Activated CD4-positive, alpha-beta memory T cell treated with anti-CD3 and anti-CD28 coated beads, Interleukin-2, amount 10 ng/mL, durations not matched to agents 7 days and 5 days (primary cell): ENCODE results near the gene ZIM2. TPM values are rescaled to one million over a fixed set of nuclear protein-coding genes. Genes with fewer than 3 reads are reported as not detected.
A peak's percentile ranks its signal among the peaks of the same experiment; 100 is the strongest.

Source experiments
- CTCF ChIA-PET: fragments of 350-600 bp; sonication (Branson Sonifier 250); formaldehyde crosslinking; loops from one replicate; lab custom pipeline; 2021; ENCODE audit warnings: antibody characterized with exemption, inconsistent platforms; lab: Charles Lee
- POLR2A ChIA-PET: fragments of 350-600 bp; sonication (Branson Sonifier 250); formaldehyde crosslinking; loops from one replicate; lab custom pipeline; 2021; ENCODE audit warnings: antibody characterized with exemption; lab: Charles Lee
- DNase-seq: peaks from one replicate; pipeline ENCODE4 v3.0.0-alpha.2; 2020
- H3K27ac Mint-ChIP-seq: one replicate; pipeline ENCODE4 v1.8.0; 2021; ENCODE audit warnings: mild to moderate bottlenecking, mixed read lengths
- H3K27me3 Mint-ChIP-seq: one replicate; pipeline ENCODE4 v1.8.0; 2021; ENCODE audit warnings: mixed read lengths
- H3K36me3 Mint-ChIP-seq: one replicate; pipeline ENCODE4 v1.8.0; 2021; ENCODE audit warnings: low read depth, mixed read lengths
- H3K4me1 Mint-ChIP-seq: one replicate; pipeline ENCODE4 v1.8.0; 2021; ENCODE audit warnings: mixed read lengths
- H3K4me3 Mint-ChIP-seq: one replicate; pipeline ENCODE4 v1.8.0; 2021; ENCODE audit warnings: mild to moderate bottlenecking, mixed read lengths
- H3K9me3 Mint-ChIP-seq: one replicate; pipeline ENCODE4 v1.8.0; 2021; ENCODE audit warnings: mixed read lengths
- total RNA-seq, 2 experiments: library from RNA; stranded (reverse); gene quantifications; one replicate each; pipeline ENCODE4 v1.2.3, GENCODE V29; 2021

The ZIM2 gene
- total RNA-seq = not detected

DNA sequence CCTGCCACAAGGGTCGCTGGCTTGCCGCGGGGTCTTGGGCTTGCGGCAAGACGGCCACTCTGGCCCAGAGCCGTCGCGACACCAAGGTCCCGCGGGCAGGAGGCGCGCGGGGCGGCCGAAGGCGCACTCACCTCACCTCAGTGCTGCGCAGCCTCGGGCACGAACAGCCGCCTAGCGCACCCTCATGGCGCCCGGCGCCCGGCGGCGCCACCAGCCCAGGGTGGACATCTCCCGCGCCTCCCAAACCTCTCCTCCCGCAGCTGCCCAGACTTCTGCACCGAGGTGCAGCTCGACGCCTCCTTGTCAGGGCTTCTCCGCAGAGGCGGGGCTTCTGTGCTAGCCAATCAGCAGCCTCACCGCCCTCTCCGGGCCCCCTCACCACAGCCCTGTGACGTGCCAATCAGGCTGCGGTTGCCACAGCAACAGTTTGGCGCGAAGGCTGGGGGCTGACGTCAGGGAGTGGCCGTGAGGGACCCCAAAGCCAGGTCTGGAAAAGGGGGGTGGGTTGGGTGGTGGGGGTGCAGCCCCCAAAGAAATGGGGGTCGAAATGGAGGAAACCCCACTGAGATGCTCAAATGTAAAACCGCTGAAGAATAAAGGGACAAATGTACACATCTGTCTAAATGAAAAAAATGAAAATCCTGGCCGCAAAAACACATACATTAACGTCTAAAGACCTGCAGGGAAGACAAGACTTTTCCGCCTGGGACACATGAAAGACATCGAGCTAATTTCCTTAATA is at the start of gene ZIM2, which contains the start of gene PEG3:
Gene ZIM2, minus strand, starts transcription at position 276 of the 742 bp plus-strand sequence. CDS start 16,449 bp downstream, outside the sequence.
Gene PEG3, minus strand, starts transcription at position 276 of the 742 bp plus-strand sequence. CDS start 16,071 bp downstream, outside the sequence.
- Mint-ChIP-seq H3K4me1 (peaks cover 2% of the 10 kb centered on the region), H3K27me3 (peaks cover 2% of the 10 kb centered on the region), H3K27ac (peak within 1 kb of the TSS; percentile 0), H3K4me3 (no peak within 1 kb of the TSS), H3K9me3 (peaks cover 40% of the 10 kb centered on the region), H3K36me3 (peaks cover 19% of the 10 kb centered on the region)
- POLR2A ChIA-PET = no interaction called here
- CTCF ChIA-PET = no interaction called here
- no peak for DNase-seq

GRCh38 chr19:56885173-56885985 is 44.9 kb upstream of the ZIM2 start:
- no peak overlapping the region for H3K27ac Mint-ChIP-seq
- ChIA-PET POLR2A (no interaction called here), CTCF (no interaction called here)
- DNase-seq = no peak
- H3K27me3 Mint-ChIP-seq = no peaks in the 10 kb centered on the region
- no peak overlapping the region for H3K4me3 Mint-ChIP-seq
- H3K9me3 Mint-ChIP-seq = peaks cover 54% of the 10 kb centered on the region
- peaks cover 4% of the 10 kb centered on the region for H3K36me3 Mint-ChIP-seq
- no peaks in the 10 kb centered on the region for H3K4me1 Mint-ChIP-seq

DNA sequence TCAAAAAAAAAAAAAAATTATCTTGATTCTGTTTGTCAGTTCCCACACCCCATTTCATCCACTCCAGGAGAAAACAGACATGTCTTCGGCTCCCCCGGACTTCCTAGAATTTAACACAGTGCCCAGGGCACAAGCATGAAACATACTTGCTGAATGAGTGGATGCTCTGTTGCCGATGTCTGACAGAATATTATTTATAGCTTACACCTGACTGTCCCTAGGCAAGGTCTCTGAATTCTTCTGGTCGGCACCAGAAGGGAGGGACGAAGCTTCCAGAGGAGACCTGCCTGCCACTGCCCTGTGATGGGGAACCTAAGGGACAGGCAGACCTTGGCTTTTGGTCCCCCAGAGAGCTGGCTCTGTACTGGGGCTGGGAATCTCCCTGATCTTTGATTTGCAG is 43.9 kb upstream of the ZIM2 start:
- DNase-seq = no peak
- Mint-ChIP-seq H3K27ac (no peak overlapping the region), H3K4me3 (no peak overlapping the region), H3K36me3 (peaks cover 3% of the 10 kb centered on the region), H3K27me3 (no peaks in the 10 kb centered on the region), H3K9me3 (peaks cover 52% of the 10 kb centered on the region), H3K4me1 (no peaks in the 10 kb centered on the region)
- POLR2A ChIA-PET = no interaction called here
- CTCF ChIA-PET = no interaction called here

DNA sequence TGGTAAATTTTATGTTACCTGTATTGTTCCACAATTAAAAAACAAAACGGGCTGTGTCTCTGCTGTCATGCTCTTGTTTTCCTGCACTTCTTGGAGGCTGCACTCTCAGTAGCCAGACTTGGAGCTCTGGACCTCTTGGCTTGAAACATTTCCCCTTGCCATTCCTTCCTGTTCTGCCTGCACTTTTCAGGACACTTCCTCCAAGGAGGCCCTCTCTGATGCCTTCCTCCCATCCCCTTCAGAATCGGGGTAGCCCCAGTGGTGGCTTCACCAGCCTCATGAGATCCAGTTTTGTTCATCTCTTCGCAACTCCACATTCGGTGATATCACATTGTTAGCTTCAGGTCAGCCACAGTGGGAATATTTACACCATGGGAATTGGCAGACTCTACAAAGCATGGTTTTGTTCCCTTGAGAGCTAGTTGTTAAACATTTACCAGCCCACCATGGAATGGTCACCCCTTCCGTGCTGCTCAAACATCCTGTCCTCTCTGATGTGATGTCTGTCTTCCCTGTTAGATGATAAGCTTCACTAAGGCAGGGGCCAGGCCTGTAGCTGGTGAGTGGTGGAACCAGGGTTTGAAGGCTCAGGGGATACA is 40.2 kb upstream of the ZIM2 start:
- ChIA-PET POLR2A (no interaction called here), CTCF (no interaction called here)
- peaks cover 40% of the 10 kb centered on the region for H3K9me3 Mint-ChIP-seq
- no peak overlapping the region for H3K4me3 Mint-ChIP-seq
- DNase-seq = no peak
- H3K27ac Mint-ChIP-seq = no peak overlapping the region
- no peaks in the 10 kb centered on the region for H3K27me3 Mint-ChIP-seq
- peaks cover 3% of the 10 kb centered on the region for H3K36me3 Mint-ChIP-seq
- no peaks in the 10 kb centered on the region for H3K4me1 Mint-ChIP-seq

DNA sequence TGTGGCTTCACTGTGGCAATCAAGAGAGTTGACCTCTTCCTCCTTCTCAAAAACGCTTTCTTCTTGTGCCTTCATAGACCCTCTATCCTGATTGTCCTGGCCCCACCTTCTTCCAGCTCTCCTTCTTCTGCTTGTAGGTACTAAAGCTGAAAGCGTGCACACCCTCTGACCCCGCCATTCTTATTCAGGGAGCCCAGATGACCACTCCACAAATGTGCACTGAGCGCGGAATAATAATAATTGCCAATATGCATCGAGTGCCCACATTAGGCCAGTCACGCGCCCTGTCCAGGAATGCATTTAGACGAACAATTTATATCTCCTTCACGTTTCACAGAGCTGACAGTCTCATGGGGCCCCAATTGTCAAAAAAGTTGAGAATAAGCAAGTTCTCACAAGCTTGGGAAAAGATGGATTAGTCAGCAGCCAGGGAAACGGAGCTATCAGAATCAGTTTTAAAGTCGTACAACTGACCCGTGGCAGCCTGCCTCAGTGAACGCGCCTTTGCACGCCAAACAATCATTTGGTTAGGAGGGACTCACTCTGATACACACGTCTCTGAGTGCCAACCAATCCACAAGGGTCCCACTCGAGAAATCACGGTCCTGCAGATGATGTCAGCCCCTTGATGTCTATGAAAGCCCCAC is 36.7 kb upstream of the ZIM2 start:
- Mint-ChIP-seq H3K9me3 (peaks cover 46% of the 10 kb centered on the region), H3K4me1 (no peaks in the 10 kb centered on the region), H3K27ac (no peak overlapping the region), H3K27me3 (no peaks in the 10 kb centered on the region), H3K4me3 (no peak overlapping the region), H3K36me3 (peaks cover 4% of the 10 kb centered on the region)
- ChIA-PET CTCF (no interaction called here), POLR2A (no interaction called here)
- DNase-seq = no peak

DNA sequence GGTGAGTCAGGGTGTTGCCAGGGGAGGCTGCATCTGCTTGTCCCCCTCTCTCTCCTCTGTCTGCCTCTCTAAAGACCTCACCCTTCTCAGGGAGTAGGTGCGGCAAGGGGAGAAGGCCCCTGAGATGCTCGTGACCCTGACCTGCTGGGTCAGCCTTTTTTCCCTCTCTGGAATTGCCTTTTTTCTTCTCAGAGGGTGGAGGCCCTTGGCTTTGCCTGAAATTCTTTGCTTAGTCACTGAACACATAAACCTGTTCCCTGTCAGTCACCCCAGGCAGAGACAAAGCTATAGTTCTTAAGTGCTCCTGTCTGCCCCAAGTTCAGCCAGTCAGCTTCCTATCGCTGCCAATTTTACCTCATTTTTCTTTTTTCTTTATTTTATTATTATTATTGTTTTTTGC is 35.2 kb upstream of the ZIM2 start:
- Mint-ChIP-seq H3K4me3 (no peak overlapping the region), H3K4me1 (no peaks in the 10 kb centered on the region), H3K27ac (no peak overlapping the region), H3K9me3 (peaks cover 47% of the 10 kb centered on the region), H3K36me3 (peaks cover 4% of the 10 kb centered on the region), H3K27me3 (no peaks in the 10 kb centered on the region)
- DNase-seq = no peak
- POLR2A ChIA-PET = no interaction called here
- CTCF ChIA-PET = no interaction called here

GRCh38 chr19:56874530-56874929 is 34.0 kb upstream of the ZIM2 start:
- H3K27ac Mint-ChIP-seq = no peak overlapping the region
- H3K27me3 Mint-ChIP-seq = no peaks in the 10 kb centered on the region
- ChIA-PET CTCF (interaction anchor here (0.6 kb wide), 1 partner anchor 33 kb away, joined by 3 read pairs; no protein-coding TSS in a partner anchor), POLR2A (no interaction called here)
- H3K36me3 Mint-ChIP-seq = peaks cover 4% of the 10 kb centered on the region
- no peaks in the 10 kb centered on the region for H3K4me1 Mint-ChIP-seq
- peaks cover 50% of the 10 kb centered on the region for H3K9me3 Mint-ChIP-seq
- no peak for DNase-seq
- H3K4me3 Mint-ChIP-seq = no peak overlapping the region

- POLR2A ChIA-PET = no interaction called here
- DNase-seq = no peak
- H3K9me3 Mint-ChIP-seq = peaks cover 51% of the 10 kb centered on the region
- H3K27ac Mint-ChIP-seq = no peak overlapping the region
- H3K27me3 Mint-ChIP-seq = no peaks in the 10 kb centered on the region
- H3K4me1 Mint-ChIP-seq = no peaks in the 10 kb centered on the region
- no peak overlapping the region for H3K4me3 Mint-ChIP-seq
- CTCF ChIA-PET = no interaction called here
- H3K36me3 Mint-ChIP-seq = peaks cover 4% of the 10 kb centered on the region
Measured at GRCh38 chr19:56873493-56873892, 33.0 kb upstream of the ZIM2 start.

- Mint-ChIP-seq H3K27ac (no peak overlapping the region), H3K9me3 (peaks cover 59% of the 10 kb centered on the region), H3K27me3 (no peaks in the 10 kb centered on the region), H3K4me3 (no peak overlapping the region), H3K4me1 (no peaks in the 10 kb centered on the region), H3K36me3 (no peaks in the 10 kb centered on the region)
- ChIA-PET POLR2A (no interaction called here), CTCF (no interaction called here)
- no peak for DNase-seq
Measured at GRCh38 chr19:56869886-56870285, 29.4 kb upstream of the ZIM2 start.

DNA sequence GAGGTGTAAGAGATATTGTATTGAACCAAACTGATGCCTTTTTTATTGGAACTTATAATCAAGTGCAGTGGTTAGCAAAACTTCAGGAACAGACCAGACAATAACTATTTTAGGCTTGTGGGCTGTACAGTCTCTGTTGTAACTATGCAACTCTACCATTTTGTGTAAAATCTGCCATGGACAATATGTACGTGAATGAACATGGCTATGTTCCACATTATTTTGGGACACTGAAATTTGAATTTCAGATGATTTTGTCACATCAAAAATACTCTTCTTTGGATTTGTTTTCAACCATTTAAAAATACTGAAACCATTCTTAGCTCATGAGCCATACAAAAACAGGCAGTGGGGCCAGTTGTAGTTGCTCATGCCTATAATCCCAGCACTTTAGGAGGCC is 27.9 kb upstream of the ZIM2 start:
- Mint-ChIP-seq H3K4me1 (no peaks in the 10 kb centered on the region), H3K9me3 (peaks cover 51% of the 10 kb centered on the region), H3K4me3 (no peak overlapping the region), H3K36me3 (no peaks in the 10 kb centered on the region), H3K27ac (no peak overlapping the region), H3K27me3 (no peaks in the 10 kb centered on the region)
- ChIA-PET POLR2A (no interaction called here), CTCF (no interaction called here)
- DNase-seq = no peak

DNA sequence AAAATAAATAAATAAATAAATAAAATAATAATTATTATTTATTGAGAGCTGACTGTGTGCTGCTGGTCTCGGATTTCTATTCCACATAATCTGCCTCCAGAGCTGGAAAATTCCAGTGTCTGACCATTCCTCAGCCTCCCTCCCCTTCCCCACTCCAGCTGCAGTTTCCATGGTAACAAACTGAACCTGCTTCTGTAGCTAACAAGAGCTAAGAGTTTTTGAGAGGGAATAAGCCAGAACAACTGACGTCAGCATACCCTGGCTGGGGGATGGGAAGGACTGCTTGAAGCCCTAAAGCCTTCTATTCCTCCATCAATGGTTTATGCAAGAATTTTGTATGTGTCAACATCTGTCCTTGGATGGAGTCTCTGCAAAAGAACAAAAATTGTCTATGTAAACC is 26.0 kb upstream of the ZIM2 start:
- no peak overlapping the region for H3K27ac Mint-ChIP-seq
- POLR2A ChIA-PET = no interaction called here
- CTCF ChIA-PET = no interaction called here

DNA sequence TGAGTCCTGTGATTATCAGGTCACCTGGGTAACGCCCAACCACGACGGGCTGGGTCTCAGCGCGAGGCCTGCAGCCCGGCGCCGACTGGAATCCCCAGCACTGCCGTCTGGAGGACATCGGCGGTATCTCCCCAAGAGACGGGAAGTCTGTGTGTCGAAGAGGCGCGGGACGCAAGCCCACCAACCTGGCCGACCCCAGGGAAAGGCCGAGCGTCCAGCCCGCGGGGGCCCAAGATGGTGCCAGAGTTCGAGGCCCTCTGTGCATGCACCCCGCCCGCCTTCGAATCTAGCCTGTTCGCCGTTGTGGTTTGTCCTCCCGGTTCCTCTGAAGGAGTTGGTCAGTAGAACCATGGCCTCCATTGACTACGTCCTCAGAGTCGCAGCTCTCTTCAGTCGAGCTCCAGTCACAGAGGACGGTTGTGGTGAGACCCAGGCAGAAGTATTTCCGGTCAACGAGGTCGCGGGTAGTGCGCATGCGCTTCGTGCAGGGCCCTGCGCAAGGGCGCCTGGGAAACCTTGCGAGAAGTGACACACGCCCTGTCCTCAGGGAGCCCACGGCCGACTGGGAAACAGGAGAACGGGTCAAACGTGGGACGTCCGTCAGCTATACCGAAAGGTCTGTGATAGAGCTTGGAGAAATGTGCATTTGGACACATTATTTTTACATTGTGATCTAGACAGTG is 24.1 kb upstream of the ZIM2 start:
- Mint-ChIP-seq H3K27me3 (no peaks in the 10 kb centered on the region), H3K4me1 (no peaks in the 10 kb centered on the region), H3K9me3 (peaks cover 42% of the 10 kb centered on the region), H3K36me3 (no peaks in the 10 kb centered on the region), H3K4me3 (no peak overlapping the region), H3K27ac (no peak overlapping the region)
- CTCF ChIA-PET = no interaction called here
- POLR2A ChIA-PET = no interaction called here
- DNase-seq = no peak

More for the DNA sequence above, 26.0 kb upstream of the ZIM2 start:
- H3K9me3 Mint-ChIP-seq = peaks cover 51% of the 10 kb centered on the region
- no peaks in the 10 kb centered on the region for H3K36me3 Mint-ChIP-seq
- H3K27me3 Mint-ChIP-seq = no peaks in the 10 kb centered on the region
- no peaks in the 10 kb centered on the region for H3K4me1 Mint-ChIP-seq
- DNase-seq = no peak
- no peak overlapping the region for H3K4me3 Mint-ChIP-seq
